ENCODE data around the gene HMBS.

DNA sequence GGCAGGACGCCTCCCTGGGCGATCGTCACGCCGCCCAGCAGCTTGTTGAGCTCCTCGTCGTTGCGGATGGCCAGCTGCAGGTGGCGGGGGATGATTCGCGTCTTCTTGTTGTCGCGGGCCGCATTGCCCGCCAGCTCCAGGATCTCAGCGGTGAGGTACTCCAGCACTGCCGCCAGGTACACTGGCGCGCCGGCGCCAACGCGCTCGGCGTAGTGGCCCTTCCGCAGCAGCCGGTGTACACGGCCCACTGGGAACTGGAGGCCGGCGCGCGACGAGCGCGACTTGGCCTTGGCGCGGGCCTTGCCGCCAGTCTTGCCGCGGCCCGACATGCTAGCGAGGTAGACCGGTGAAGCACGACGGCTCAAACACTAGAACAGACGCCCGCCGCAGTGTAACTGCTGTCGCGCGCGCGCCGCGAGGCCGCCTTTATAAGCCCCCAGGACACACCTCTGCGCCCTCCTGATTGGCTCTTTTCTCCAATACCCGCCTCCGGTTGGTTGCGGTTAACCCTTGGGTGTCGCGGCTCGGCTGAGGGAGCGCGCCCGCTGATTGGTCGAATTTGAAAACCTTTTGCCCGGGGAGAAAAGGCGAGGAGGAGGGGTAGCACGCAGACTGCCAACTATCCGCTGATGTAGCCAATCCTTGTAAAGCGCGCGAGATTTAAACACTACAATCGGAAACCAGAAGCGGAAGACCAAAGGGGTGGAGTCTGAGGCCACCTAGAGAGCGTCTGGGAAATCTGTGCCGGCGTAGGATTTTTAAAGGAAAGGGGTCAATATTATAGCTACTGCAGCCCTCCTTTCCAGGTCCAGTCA lies 10.6 kb downstream of the HMBS start:
- peak; percentile 98 for TF ChIP-seq POLR2AphosphoS5 (IDR thresholded peaks at IDR 0.05)
- TF ChIP-seq, protein P1, sequence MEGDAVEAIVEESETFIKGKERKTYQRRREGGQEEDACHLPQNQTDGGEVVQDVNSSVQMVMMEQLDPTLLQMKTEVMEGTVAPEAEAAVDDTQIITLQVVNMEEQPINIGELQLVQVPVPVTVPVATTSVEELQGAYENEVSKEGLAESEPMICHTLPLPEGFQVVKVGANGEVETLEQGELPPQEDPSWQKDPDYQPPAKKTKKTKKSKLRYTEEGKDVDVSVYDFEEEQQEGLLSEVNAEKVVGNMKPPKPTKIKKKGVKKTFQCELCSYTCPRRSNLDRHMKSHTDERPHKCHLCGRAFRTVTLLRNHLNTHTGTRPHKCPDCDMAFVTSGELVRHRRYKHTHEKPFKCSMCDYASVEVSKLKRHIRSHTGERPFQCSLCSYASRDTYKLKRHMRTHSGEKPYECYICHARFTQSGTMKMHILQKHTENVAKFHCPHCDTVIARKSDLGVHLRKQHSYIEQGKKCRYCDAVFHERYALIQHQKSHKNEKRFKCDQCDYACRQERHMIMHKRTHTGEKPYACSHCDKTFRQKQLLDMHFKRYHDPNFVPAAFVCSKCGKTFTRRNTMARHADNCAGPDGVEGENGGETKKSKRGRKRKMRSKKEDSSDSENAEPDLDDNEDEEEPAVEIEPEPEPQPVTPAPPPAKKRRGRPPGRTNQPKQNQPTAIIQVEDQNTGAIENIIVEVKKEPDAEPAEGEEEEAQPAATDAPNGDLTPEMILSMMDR (IDR thresholded peaks at IDR 0.05), result peak in 2 of 4 experiments; percentile 5 to 29

Measured in prostate gland (tissue), 2 donors.